Esophagus muscularis mucosa (tissue), 4 donors: ENCODE results near the gene ZNF585A. TPM values are rescaled to one million over a fixed set of nuclear protein-coding genes. Genes with fewer than 3 reads are reported as not detected.

Experiments
- DNase-seq: peaks from one replicate; pipeline ENCODE4 v3.0.0-alpha.2; 2017; ENCODE audit errors: extremely low spot score
- H3K27ac ChIP-seq, 4 donors: fragments of 200-600 bp; sonication (generic); replicated peaks in 1 of 4; 1 replicate in 3 of 4; 2 replicates in 1 of 4; pipeline ENCODE4 v1.5.1; 2016 to 2019; ENCODE audit warnings: mild to moderate bottlenecking in 1 of 4
- H3K27me3 ChIP-seq, 4 donors: fragments of 200-600 bp; sonication (generic); one replicate each; pipeline versions ENCODE4 v1.5.1 to v1.6.0; 2016 to 2019
- H3K36me3 ChIP-seq, 4 donors: fragments of 200-600 bp; sonication (generic); one replicate each; pipeline ENCODE4 v1.5.1; 2016 to 2019
- H3K4me1 ChIP-seq, 4 donors: fragments of 200-600 bp; sonication (generic); one replicate each; pipeline ENCODE4 v1.5.1; 2016 to 2019
- H3K4me3 ChIP-seq, 4 donors: fragments of 200-600 bp; sonication (generic); 1 replicate in 2 of 4; 2 replicates in 2 of 4; pipeline ENCODE4 v1.5.1; 2016 to 2019; ENCODE audit warnings: mild to moderate bottlenecking in 4 of 4, moderate library complexity in 1 of 4
- H3K9me3 ChIP-seq, 4 donors: fragments of 200-600 bp; sonication (generic); 1 replicate in 3 of 4; 2 replicates in 1 of 4; pipeline ENCODE4 v1.5.1; 2016 to 2019
- CTCF ChIP-seq, 3 experiments: fragments of 200-600 bp in 2 of 3; fragments of 450-650 bp in 1 of 3; sonication (generic) in 2 of 3; IDR thresholded peaks; one replicate each; pipeline ENCODE4 v1.5.1; 2017 to 2019; ENCODE audit warnings: antibody characterized with exemption in 3 of 3, mild to moderate bottlenecking in 2 of 3, moderate library complexity in 1 of 3
- EP300 ChIP-seq: sonication (generic); formaldehyde crosslinking; IDR thresholded peaks from one replicate; pipeline ENCODE4 v1.6.1; 2017; ENCODE audit warnings: antibody characterized with exemption
- POLR2A ChIP-seq: fragments of 450-650 bp; IDR thresholded peaks from one replicate; pipeline ENCODE4 v1.6.1; 2017; ENCODE audit warnings: antibody characterized with exemption, moderate library complexity, mild to moderate bottlenecking, low read depth
- POLR2AphosphoS5 ChIP-seq, 2 donors: sonication (generic); formaldehyde crosslinking; IDR thresholded peaks; one replicate each; pipeline ENCODE4 v1.6.1; 2017; ENCODE audit warnings: antibody characterized with exemption in 2 of 2
- WGBS: methylation state at CpG from one replicate; pipeline ENCODE4 v1.1.5; 2018; 5-methylcytosine and 5-hydroxymethylcytosine counted together
- intact Hi-C: fragments of 100-400 bp; cut with DNase I; formaldehyde crosslinking; loops from one replicate; pipeline ENCODE4 v1.15.1; 2023
- total RNA-seq, 4 donors: library from RNA; depleted of rRNA; stranded (reverse); fragments of >200 nt; gene quantifications; one replicate each; pipeline versions ENCODE4 v1.1.0 to v1.2.1, GENCODE V29; 2016

Gene ZNF585A
- 1 to 10 TPM; 5.8 to 8.7 (median 6.8) TPM for total RNA-seq

- H3K4me3 ChIP-seq, result peak within 1 kb of the TSS; percentile 52 to 82 (median 70)
- H3K9me3 ChIP-seq, result peaks cover 0 to 19% (median 0%) of the 10 kb centered on the region in 4 donors
- peaks cover 21 to 28% (median 22%) of the 10 kb centered on the region in 4 donors for H3K36me3 ChIP-seq
- intact Hi-C loops, result loop anchor here (5.0 to 10.0 kb wide), 4 partner anchors 40 to 295 kb away; partner anchors contain the start of genes ZNF420, ZNF527, ZNF569 and ZNF570
- H3K27me3 ChIP-seq, result no peaks in the 10 kb centered on the region
- peaks cover 6 to 11% (median 8%) of the 10 kb centered on the region in 4 donors for H3K4me1 ChIP-seq
- peak within 1 kb of the TSS; percentile 71 to 76 (median 74) for H3K27ac ChIP-seq
- peak; percentile 72 to 95 for TF ChIP-seq POLR2AphosphoS5 (IDR thresholded peaks at IDR 0.05)
- no peak for TF ChIP-seq POLR2A
- peak; percentile 31 to 43 (median 31) for TF ChIP-seq CTCF (IDR thresholded peaks at IDR 0.05)
- DNase-seq, result peak; percentile 97
- 5% methylated on average over 30 of the region's 30 CpGs for WGBS
Observed at GRCh38 chr19:37172368-37173366, at the start of gene ZNF585A. TSS of gene ZNF585A (minus strand) at chr19:37172695. CDS start at chr19:37169910, 2,785 bp downstream.

DNA sequence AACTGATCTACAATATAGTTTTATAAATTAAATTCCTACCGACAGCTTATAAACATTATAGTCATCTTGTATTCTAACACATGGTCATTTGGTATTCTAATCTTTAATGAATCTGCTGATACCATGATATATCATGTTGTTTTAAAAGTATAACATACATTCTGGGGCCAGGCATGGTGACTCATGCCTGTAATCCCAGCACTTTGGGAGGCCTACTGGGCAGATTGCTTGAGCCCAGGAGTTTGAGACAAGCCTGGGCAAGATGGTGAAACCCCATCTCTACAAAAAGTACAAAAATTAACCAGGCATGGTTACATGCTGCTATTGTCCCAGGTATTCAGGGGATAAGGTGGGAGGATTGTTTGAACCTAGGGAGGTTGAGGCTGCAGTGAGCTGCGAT, 48.6 kb upstream of the ZNF585A start:
- no peaks in the 10 kb centered on the region for H3K27me3 ChIP-seq
- no peaks in the 10 kb centered on the region for H3K9me3 ChIP-seq
- peaks cover 16 to 27% (median 22%) of the 10 kb centered on the region in 4 donors for H3K4me1 ChIP-seq
- TF ChIP-seq POLR2AphosphoS5 (IDR thresholded peaks at IDR 0.05), result no peak
- no peak for TF ChIP-seq EP300
- TF ChIP-seq POLR2A, result no peak
- no peak for TF ChIP-seq CTCF (IDR thresholded peaks at IDR 0.05)
- DNase-seq, result no peak
- intact Hi-C loops, result no loop called here
- 97% methylated on average over 2 of the region's 2 CpGs for WGBS
- H3K4me3 ChIP-seq, result no peak overlapping the region
- H3K27ac ChIP-seq, result no peak overlapping the region
- H3K36me3 ChIP-seq, result peaks cover 14 to 53% (median 27%) of the 10 kb centered on the region in 4 donors

DNA sequence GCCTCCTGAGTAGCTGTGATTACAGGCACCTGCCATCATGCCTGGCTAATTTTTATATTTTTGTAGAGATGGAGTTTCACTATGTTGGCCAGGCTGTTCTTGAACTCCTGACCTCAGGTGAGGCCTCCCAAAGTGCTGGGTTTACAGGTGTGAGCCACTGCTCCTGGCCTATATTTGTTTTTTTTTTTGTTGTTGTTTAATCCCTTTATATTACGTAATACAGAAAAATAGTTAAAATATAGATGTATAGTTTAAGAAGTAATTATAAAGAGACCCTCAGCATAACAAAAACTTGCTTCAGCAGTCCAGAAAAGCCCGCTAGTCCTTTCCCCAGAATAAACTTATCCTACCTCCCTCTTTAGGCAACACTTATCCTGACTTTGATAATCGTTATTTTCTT, 47.9 kb upstream of the ZNF585A start:
- intact Hi-C loops, result no loop called here
- peaks cover 7 to 46% (median 20%) of the 10 kb centered on the region in 4 donors for H3K36me3 ChIP-seq
- H3K4me3 ChIP-seq, result no peak overlapping the region
- WGBS, result 98% methylated on average over 3 of the region's 3 CpGs
- H3K27ac ChIP-seq, result no peak overlapping the region
- peaks cover 16 to 27% (median 22%) of the 10 kb centered on the region in 4 donors for H3K4me1 ChIP-seq
- TF ChIP-seq EP300, result no peak
- no peak for TF ChIP-seq POLR2AphosphoS5 (IDR thresholded peaks at IDR 0.05)
- no peak for TF ChIP-seq CTCF (IDR thresholded peaks at IDR 0.05)
- no peak for TF ChIP-seq POLR2A
- DNase-seq, result no peak
- H3K9me3 ChIP-seq, result no peaks in the 10 kb centered on the region
- H3K27me3 ChIP-seq, result no peaks in the 10 kb centered on the region

DNA sequence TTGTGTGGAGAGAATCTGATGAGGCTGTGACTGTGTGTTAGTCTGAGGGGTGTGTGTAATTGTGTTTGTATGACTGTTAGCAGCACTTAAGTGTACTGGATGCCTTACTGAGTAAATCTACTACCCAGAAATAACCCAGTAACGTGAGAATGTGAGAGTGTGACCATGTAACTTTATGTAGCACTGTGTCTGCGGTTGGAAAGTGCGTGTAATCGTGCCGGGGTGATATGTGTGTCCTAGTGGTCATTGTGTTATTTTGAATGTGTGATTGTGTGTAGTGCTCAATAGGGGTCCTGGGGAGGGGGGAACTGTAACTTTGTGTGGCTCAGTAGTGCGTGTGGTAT, 46.1 kb upstream of the ZNF585A start:
- intact Hi-C loops, result loop anchor here (5.0 kb wide), 1 partner anchor 246 kb away; no protein-coding TSS in a partner anchor
- DNase-seq, result no peak
- TF ChIP-seq POLR2A (no peak), CTCF (IDR thresholded peaks at IDR 0.05) (no peak), EP300 (no peak), POLR2AphosphoS5 (IDR thresholded peaks at IDR 0.05) (no peak)
- WGBS, result 39% methylated on average over 6 of the region's 6 CpGs
- Histone ChIP-seq H3K4me1 (peaks cover 16 to 27% (median 22%) of the 10 kb centered on the region in 4 donors), H3K36me3 (peaks cover 0 to 34% (median 10%) of the 10 kb centered on the region in 4 donors), H3K4me3 (peak overlapping the region; percentile 79 to 87 (median 84)), H3K27me3 (no peaks in the 10 kb centered on the region), H3K27ac (peak overlapping the region; percentile 86 to 92 (median 89)), H3K9me3 (no peaks in the 10 kb centered on the region)
